GM12892 (cell line): Measurements from ENCODE around the gene RAB9A.
"Not testable (repeated sequence)": the region's sequence is repeated elsewhere in the genome, so short reads cannot be mapped to it uniquely, and the experiment has no call there.

Experiments used
- DNase-seq: peaks from one replicate; pipeline ENCODE4 v3.0.0; 2011; ENCODE audit not compliant: insufficient read length
- FAIRE-seq: peaks from 2 replicates; lab custom pipeline; 2011; peaks lifted over from hg19 to GRCh38; lab: Jason Lieb, UNC
- POLR2A ChIP-seq: IDR thresholded peaks from 2 replicates; pipeline ENCODE4 v1.6.1; 2011; ENCODE audit warnings: low read depth, low read length, control low read depth
- POLR2AphosphoS5 ChIP-seq: IDR thresholded peaks from 2 replicates; pipeline ENCODE4 v1.6.1; 2011; ENCODE audit warnings: low read depth, low read length, control low read depth
- TAF1 ChIP-seq: IDR thresholded peaks from 2 replicates; pipeline ENCODE4 v1.6.1; 2011; ENCODE audit warnings: low read depth, mild to moderate bottlenecking, control low read depth, low read length, borderline replicate concordance

RAB9A gene

DNA sequence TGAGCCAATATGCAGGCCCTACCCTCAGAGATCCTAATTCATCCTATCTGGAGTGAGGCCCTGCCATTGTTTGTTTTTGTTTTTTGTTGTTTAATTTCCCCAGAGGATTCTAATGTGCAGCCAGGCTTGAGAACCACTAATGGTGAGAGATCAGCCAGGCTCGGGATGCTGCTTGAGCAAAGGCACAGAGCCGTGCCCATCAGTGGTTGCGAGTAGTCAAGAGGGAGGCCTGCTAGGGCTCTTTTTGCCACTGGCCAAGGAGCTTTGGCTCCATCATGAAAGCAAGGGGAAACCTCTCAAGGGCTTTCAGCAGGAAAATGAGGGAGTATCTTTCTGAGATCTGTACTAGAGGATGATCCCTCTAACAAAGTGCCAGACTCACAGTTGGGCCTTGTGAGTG lies 33.3 kb upstream of the RAB9A start:
- TF ChIP-seq TAF1 (no peak), POLR2AphosphoS5 (no peak), POLR2A (no peak)
- FAIRE-seq (no peak), DNase-seq (no peak)

GRCh38 chrX:13658602-13659001 lies 30.3 kb upstream of the RAB9A start:
- FAIRE-seq (peak; percentile 83), DNase-seq (no peak)

DNA sequence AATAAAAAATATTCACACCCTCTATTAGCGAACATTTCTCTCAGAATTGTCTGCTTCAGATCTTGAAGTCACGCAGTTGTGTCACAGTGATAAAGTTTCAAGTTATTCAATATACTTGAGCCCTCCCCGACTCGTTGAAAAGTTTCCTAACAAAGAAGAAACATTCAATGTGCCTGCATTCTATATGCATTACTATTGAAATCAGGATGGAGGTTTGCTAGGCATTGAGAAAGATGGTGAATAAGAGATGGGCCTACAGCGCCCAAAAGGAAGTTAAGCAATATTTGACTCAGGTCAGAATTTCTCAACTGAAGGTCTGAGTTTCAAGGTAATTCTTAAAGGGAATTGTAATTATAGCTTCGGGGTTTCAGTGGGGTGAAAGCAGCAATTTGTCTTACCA lies 29.9 kb upstream of the RAB9A start:
- DNase-seq (no peak), FAIRE-seq (no peak)
- TF ChIP-seq TAF1 (no peak), POLR2A (no peak), POLR2AphosphoS5 (no peak)

More at GRCh38 chrX:13658602-13659001, 30.3 kb upstream of the RAB9A start:
- TF ChIP-seq POLR2AphosphoS5 (no peak), POLR2A (no peak)

GRCh38 chrX:13661735-13662288 lies 27.1 kb upstream of the RAB9A start:
- FAIRE-seq (peak; percentile 46), DNase-seq (no peak)
- TF ChIP-seq POLR2AphosphoS5 (no peak), POLR2A (no peak), TAF1 (no peak)

DNA sequence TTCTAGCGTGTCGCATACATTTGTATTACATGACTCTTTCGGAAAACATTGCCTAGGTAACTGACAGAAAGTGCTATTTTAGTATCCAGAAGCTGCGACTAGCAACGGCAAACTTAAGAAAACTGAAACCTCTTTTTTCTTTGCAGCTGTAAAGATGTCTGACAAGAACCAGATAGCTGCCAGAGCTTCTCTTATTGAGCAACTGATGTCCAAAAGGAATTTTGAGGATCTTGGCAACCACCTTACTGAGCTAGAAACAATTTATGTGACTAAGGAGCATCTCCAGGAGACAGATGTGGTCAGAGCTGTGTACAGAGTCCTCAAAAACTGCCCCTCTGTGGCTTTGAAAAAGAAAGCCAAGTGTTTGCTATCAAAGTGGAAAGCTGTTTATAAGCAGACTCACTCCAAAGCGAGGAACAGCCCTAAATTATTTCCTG lies 26.6 kb upstream of the RAB9A start:
- no peak for TF ChIP-seq POLR2A
- TF ChIP-seq POLR2AphosphoS5 = no peak
- no peak for TF ChIP-seq TAF1
- DNase-seq = no peak
- no peak for FAIRE-seq

DNA sequence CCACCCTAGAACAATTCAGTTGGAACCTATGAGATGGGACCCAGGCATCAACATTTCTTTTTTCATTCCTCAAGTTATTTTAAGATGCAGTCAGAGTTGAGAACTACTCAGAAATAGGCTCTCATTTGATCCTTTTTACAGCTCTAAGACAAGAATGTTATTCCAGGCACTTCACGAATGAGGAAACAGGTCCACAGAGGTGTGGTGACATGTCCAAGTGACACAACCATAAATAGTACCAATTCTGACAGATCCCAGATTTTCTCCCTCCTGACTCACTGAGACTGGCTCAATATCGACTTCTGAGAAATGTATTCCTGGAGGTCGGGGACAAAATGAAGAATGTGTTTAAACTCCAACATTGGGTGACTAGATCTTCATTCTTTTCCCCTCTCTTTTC lies 24.9 kb upstream of the RAB9A start:
- no peak for DNase-seq
- no peak for FAIRE-seq
- TF ChIP-seq POLR2A (no peak), TAF1 (no peak), POLR2AphosphoS5 (no peak)

DNA sequence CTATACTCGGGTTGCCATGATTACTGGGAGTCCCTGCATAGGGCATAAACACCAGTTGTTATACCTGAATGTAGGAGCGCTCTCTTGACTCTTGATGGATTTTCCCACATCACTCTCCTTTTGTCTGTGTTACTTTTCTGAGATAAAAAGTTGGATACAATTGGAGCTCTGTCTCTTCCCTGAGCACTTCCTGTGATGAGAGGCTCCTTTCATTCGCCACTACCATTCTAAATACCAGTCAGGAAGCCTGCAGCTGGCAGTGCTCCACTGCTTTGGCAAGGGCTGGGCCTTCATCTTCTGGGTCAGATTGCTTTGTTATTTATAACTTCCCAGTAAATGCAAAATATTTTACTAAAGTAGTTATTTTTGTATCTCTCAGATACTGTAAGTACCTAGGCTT lies 22.1 kb upstream of the RAB9A start:
- no peak for TF ChIP-seq TAF1
- TF ChIP-seq POLR2AphosphoS5 = no peak
- no peak for TF ChIP-seq POLR2A
- DNase-seq (no peak), FAIRE-seq (no peak)

GRCh38 chrX:13667919-13668318 lies 21.0 kb upstream of the RAB9A start:
- DNase-seq (no peak), FAIRE-seq (no peak)
- TF ChIP-seq POLR2AphosphoS5 (no peak), TAF1 (no peak), POLR2A (no peak)

- peak; percentile 98 for FAIRE-seq
- no peak for TF ChIP-seq TAF1
- TF ChIP-seq POLR2A = no peak; the same call in 1 of the 2 replicates
- no peak for TF ChIP-seq POLR2AphosphoS5
- DNase-seq = no peak
Observed at GRCh38 chrX:13669246-13669737, 19.6 kb upstream of the RAB9A start.

DNA sequence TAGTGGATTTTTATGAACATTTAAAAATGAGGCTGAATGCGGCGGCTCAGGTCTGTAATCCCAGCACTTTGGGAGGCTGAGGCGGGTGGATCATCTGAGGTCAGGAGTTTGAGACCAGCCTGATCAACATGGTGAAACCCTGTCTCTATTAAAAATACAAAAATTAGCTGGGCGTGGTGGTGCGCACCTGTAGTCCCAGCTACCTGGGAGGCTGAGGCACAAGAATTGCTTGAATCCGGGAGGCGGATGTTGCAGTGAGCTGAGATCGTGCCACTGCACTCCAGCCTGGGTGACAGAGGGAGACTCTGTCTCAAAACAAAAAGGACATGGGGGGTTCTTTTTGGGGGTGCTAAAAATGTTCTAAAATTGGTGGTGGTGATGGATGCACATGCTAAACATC lies 19.2 kb upstream of the RAB9A start:
- not testable (repeated sequence) for FAIRE-seq, DNase-seq

DNA sequence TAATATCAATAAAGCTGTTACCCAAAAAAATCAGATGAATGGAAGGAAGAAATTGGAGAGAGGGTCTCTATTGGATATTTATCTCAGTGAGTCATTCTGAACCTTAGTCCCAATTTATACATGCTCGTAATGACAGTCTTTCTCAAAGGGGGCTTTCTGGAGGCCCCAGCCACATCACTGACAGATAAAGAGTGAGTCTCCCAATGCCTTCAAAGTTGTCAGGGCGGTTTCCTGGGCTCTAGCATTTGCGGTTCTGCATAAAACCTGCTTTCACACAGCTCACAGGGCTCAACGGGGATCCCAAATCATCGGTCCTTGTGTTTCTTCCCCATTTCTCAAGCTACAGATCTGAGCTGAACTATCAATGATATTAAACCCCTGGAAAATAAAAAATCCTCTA lies 18.7 kb upstream of the RAB9A start:
- FAIRE-seq (no peak), DNase-seq (no peak)
- TF ChIP-seq TAF1 = no peak
- no peak for TF ChIP-seq POLR2AphosphoS5
- TF ChIP-seq POLR2A = no peak

GRCh38 chrX:13673016-13673415 lies 15.9 kb upstream of the RAB9A start:
- TF ChIP-seq POLR2AphosphoS5 (no peak), POLR2A (no peak), TAF1 (no peak)
- DNase-seq (no peak), FAIRE-seq (no peak)
